ENCODE data around the gene TOP1.

The TOP1 gene

GRCh38 chr20:41038149-41038877, 9.7 kb downstream of the TOP1 start:
- no peak for DNase-seq

- no peak for DNase-seq
Measured at GRCh38 chr20:41038878-41039404, 10.3 kb downstream of the TOP1 start.

- DNase-seq, result no peak
Measured at GRCh38 chr20:41040855-41041254, 12.2 kb downstream of the TOP1 start.

- DNase-seq, result no peak
Measured at GRCh38 chr20:41041693-41042092, 13.1 kb downstream of the TOP1 start.

DNA sequence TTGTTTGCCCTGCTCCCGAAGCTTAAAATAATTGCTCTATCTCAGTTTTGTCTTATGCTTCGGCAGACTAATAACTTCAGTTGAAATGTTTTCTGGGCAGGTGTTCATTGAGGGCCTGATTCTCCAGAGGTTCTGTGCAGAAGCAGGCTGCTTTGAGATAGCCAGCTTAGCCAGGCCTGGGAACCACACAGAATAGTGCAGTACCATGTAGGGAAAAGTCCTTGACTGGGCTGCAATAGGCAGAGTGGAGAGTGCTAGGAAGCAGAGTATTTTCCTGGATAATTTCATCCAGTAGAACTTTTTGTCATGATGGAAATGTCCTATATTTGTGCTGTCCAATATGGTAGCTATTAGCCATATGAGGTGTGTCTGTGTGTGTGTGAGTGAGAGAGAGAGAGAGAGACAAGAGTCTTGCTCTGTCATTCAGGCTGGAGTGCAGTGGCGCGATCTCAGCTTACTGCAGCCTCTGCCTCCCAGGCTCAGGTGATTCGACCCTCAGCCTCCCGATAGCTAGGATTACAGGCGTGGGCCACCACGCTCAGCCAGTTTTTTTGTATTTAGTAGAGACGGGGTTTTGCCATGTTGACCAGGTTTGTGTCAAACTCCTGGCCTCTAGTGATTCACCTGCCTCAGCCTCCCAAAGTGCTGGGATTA, 15.9 kb downstream of the TOP1 start:
- no peak for DNase-seq

GRCh38 chr20:41045671-41046070, 17.0 kb downstream of the TOP1 start:
- DNase-seq, result no peak

DNA sequence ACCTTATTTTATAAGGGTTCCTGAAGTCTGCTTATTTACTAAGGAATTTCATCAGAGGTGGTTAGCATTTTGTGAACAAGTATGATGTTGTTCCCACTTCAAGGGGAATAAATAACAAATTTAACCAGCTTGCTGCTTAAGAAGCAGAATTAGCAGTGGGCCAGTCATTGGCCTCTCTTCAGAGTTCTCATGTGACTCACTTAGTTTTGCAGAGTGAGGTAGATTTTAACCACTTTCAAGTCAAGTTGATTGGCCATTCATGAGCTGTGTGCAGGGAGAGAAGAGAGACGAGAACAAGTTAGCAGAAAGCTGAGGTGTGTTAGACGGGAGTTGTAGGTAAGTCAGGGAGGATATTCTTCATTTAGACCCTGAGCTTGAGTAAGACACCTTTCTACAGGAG, 18.1 kb downstream of the TOP1 start:
- DNase-seq, result no peak

GRCh38 chr20:41047279-41047974, 18.8 kb downstream of the TOP1 start:
- DNase-seq, result no peak

DNA sequence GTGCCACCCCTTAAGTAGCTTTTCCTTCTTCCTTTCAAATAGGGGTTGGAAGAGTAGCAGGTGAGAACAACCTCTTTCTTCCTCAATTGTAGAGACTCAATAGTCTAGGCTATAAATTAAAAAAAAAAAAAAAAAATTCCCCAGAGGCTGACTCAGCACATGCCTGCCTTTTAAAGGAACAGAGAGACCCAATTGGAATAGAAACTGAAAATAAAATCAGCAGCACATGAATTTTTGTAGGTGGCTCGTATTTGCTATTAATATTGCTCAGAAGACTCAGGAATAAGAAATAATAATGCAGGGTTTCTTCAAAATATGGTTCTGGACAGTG, 19.3 kb downstream of the TOP1 start:
- no peak for DNase-seq

GRCh38 chr20:41048461-41049301, 20.1 kb downstream of the TOP1 start:
- DNase-seq, result no peak

DNA sequence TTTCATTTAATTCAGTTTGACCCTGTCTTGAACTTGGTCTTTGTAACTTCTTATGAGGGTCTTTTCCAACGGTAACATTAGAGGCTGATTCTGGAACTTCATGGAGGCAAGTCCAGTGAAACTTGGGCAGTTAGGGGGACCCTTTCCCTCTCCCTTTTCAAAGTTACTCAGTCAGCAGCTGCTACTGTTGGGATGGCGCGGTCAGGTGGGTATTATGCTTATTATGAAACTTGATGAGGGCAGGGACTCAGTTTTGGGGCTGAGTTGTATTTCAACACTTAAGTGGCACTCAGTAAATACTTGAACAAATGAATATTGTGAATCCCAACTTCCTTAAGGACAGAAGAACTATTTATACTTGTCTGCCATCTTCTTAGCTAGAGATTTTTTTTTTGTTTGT, 20.8 kb downstream of the TOP1 start:
- DNase-seq, result no peak

DNA sequence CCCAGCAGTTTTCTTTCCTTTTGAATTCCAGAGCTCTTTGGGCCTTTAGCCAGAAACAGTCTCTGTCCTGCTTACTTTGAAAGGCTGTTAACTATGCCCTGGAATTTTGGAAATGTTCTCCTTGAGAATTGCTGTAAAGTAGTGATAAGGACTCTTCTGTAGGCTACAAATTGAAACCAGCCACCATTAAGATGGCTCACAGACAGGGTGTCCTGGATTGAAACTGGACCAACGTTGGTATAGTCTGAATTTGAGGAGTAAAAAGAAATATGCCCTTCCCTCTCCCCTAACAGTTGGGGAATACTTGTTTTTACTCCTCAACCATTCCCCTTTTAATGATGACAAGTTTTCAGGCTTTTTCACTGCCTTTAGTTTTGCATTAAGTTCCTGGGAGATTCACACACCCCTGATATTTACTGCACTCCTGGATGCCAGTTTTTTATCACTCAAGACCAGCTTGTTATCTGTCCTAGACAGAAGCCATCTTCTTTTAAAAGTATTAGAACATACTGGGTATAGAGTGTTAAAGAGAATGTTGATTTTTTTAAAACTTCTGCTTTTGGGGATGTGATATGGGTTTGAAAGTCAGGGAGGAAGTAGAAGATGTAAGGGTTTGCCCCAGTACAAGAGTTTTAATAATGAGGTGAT, 21.9 kb downstream of the TOP1 start:
- no peak for DNase-seq

- DNase-seq, result no peak
Measured at GRCh38 chr20:41051009-41051825, 22.6 kb downstream of the TOP1 start.

DNA sequence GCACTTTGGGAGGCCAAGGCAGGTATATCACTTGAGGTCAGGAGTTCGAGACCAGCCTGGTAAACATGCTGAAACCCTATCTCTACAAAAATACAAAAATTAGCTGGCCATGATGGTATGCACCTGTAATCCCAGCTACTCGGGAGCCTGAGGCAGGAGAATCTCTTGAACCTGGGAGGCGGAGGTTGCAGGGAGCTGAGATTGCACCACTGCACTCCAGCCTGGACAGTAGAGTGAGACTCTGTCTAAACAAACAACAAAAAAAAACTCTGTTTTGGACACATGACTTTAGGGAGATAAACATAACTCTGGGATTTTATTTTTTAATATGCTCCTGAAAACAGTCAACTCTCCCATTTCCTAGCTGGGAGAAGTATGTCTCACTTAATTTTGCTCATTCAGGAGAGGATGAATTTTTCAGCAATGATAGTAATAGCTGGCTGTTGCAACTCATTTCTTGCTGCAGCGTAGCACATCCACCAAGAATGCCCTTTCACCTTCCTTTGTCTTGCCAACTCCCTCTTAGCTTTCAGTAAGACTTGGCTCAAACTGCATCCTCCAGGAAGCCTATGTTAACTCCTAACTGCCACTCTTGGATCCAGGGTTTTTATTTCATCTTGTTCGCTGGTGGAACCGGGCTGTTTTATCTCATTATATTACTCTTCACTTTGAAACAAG, 24.3 kb downstream of the TOP1 start:
- no peak for DNase-seq

- DNase-seq, result no peak
Measured at GRCh38 chr20:41054070-41054846, 25.6 kb downstream of the TOP1 start.

GRCh38 chr20:41054847-41055230, 26.2 kb downstream of the TOP1 start:
- DNase-seq, result no peak

DNA sequence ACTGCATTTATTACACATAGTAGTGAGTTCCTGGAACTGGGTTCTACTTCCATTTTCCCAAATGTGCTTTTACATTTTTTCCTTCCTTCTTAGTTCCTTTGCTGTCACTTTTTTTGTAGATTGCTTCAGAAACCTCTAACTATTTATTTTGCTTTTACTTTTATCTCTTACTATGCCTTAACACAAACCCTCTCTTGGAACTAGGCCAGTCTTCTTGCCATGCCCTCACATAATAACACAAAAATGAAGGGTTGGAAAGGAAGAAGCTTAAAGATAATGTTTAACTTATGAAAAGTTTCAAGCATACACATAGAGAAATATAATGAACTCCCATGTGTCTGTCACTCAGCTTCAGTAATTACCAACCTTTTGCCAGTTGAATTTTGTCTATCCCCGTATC, 27.1 kb downstream of the TOP1 start:
- no peak for DNase-seq

DNA sequence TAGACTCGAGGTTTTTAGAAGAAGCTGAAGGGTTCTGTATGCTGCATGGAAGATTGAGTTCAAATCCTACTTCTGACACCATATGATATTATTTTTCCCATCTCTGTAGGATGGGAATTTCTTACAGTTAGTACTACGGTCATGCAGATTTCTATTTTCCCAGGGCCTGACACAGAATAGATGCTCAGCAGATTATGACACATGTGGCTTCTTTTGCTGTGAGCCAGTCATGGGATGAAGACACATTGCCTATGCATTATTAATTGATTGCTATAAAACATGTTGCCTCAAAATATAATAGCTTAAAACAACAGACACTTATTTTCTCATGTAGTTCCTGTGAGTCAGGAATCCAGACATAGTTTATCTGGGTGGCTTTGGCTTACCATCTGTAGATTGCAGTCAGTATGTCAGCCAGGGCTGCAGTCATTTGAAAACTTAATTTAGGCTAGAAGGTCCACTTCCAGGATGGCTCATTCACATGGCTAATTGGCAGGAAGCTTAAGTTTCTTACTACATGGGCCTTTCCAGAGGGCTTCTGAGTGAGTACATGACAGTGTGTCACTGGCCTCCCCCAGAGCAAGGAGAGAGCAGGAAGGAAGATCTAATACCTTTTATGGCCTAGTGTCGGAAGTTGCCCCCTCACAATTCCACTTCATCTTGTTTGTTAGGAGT, 29.5 kb downstream of the TOP1 start:
- DNase-seq, result peak; percentile 21 to 29
